Adrenal gland (tissue), 5 donors: ENCODE measurements around the gene ENPP6.

Source experiments
- CTCF ChIP-seq, 6 experiments: fragments of 450-650 bp in 4 of 6; fragments of 200-600 bp in 2 of 6; sonication (generic) in 1 of 6; IDR thresholded peaks; 1 replicate in 5 of 6; 2 replicates in 1 of 6; pipeline versions ENCODE4 v1.5.1 to v1.8.0; 2016 to 2021; ENCODE audit warnings: antibody characterized with exemption in 6 of 6, mild to moderate bottlenecking in 2 of 6, moderate library complexity in 1 of 6
- POLR2A ChIP-seq, 2 donors: fragments of 450-650 bp; IDR thresholded peaks; one replicate each; pipeline ENCODE4 v1.6.1; 2017; ENCODE audit warnings: antibody characterized with exemption in 2 of 2, mild to moderate bottlenecking in 2 of 2, moderate library complexity in 1 of 2
- donor health status: DM: no; HTN: no; CAD: no.

- TF ChIP-seq CTCF (IDR thresholded peaks at IDR 0.05) (no peak), POLR2A (IDR thresholded peaks at IDR 0.05) (no peak)
Measured at GRCh38 chr4:184059099-184059498, 158.6 kb downstream of the ENPP6 start.
